Smooth muscle cell (in vitro differentiated cells): ENCODE results near the gene REC114. TPM values are rescaled to one million over a fixed set of nuclear protein-coding genes. Genes with fewer than 3 reads are reported as not detected.

ENCODE experiments used
- DNase-seq: peaks from one replicate; lab custom pipeline; 2025; ENCODE audit not compliant: unreplicated experiment; lab: John Stamatoyannopoulos, UW
- H2AFZ ChIP-seq: fragments of 200-600 bp; sonication (generic); 2 replicates; pipeline ENCODE4 v1.6.0; 2016; ENCODE audit warnings: antibody characterized with exemption, low read depth, mild to moderate bottlenecking
- H3F3A ChIP-seq: fragments of 200-600 bp; sonication (generic); 2 replicates; pipeline ENCODE4 v1.6.0; 2017; ENCODE audit warnings: antibody characterized with exemption, low read depth
- H3K27ac ChIP-seq: fragments of 200-600 bp; sonication (generic); 2 replicates; pipeline ENCODE4 v1.5.1; 2016; ENCODE audit warnings: low read depth, mild to moderate bottlenecking
- H3K27me3 ChIP-seq: fragments of 200-600 bp; sonication (generic); 2 replicates; pipeline ENCODE4 v1.6.1; 2016; ENCODE audit warnings: low read depth, mild to moderate bottlenecking
- H3K36me3 ChIP-seq: fragments of 200-600 bp; sonication (generic); 2 replicates; pipeline ENCODE4 v1.5.1; 2016; ENCODE audit warnings: low read depth
- H3K4me1 ChIP-seq: fragments of 200-600 bp; sonication (generic); 2 replicates; pipeline ENCODE4 v1.5.1; 2016; ENCODE audit warnings: low read depth
- H3K4me2 ChIP-seq: fragments of 200-600 bp; sonication (generic); 2 replicates; pipeline ENCODE4 v1.6.0; 2016; ENCODE audit warnings: mild to moderate bottlenecking
- H3K4me3 ChIP-seq: fragments of 200-600 bp; sonication (generic); 2 replicates; pipeline ENCODE4 v1.5.1; 2016; ENCODE audit warnings: mild to moderate bottlenecking
- H3K79me2 ChIP-seq: fragments of 200-600 bp; sonication (generic); 2 replicates; pipeline ENCODE4 v1.6.0; 2016; ENCODE audit warnings: low read depth, mild to moderate bottlenecking
- H3K9ac ChIP-seq: fragments of 200-600 bp; sonication (generic); 2 replicates; pipeline ENCODE4 v1.6.0; 2016; ENCODE audit warnings: low read depth
- H3K9me3 ChIP-seq: fragments of 200-600 bp; sonication (generic); replicated peaks from 2 replicates; pipeline ENCODE4 v1.5.1; 2016; ENCODE audit warnings: low read depth
- H4K20me1 ChIP-seq: fragments of 200-600 bp; sonication (generic); 2 replicates; pipeline ENCODE4 v1.6.0; 2016; ENCODE audit warnings: low read depth
- CTCF ChIP-seq: fragments of 200-600 bp; sonication (generic); IDR thresholded peaks from 2 replicates; pipeline ENCODE4 v1.5.1; 2017; ENCODE audit warnings: borderline replicate concordance, mild to moderate bottlenecking, antibody characterized with exemption; ENCODE audit not compliant: insufficient read depth, poor library complexity, severe bottlenecking
- WGBS: methylation state at CpG from one replicate; pipeline ENCODE4 v1.1.7; 2016; ENCODE audit warnings: low lambda C conversion rate; 5-methylcytosine and 5-hydroxymethylcytosine counted together
- polyA plus RNA-seq: library from polyadenylated mRNA; unstranded; fragments of >200 nt; fragmentation: Nextera tagmentation; extraction: Ambion mirVana; gene quantifications from 2 replicates; pipeline ENCODE4 v1.2.1, GENCODE V29; 2016
- total RNA-seq: library from RNA; depleted of rRNA; stranded (reverse); fragments of >200 nt; gene quantifications from 2 replicates; pipeline ENCODE4 v1.2.3, GENCODE V29; 2014

The REC114 gene
- total and polyA plus RNA-seq, 2 experiments from 2014 or later: not detected

DNA sequence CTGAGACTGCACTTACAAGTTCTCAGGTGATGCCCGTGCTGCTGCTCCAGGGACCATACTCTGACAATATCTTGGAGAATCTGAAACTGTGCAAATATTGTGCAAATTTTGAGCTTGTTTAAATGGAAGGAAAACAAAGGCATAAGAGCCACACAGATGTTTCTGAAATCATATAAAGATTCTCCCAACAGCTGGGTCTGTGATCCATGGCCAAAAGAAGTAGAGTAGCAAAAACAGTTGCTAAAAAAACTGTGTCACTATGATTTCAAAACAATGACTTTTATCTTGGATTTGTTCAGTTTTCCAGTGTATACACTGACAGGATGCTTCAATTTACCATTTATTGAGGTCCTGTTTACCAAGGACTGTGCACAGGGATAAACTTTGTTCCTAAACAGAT is 164.9 kb downstream of the REC114 start:
- Histone ChIP-seq H2AFZ (no peak overlapping the region), H3K4me2 (no peak overlapping the region), H3K4me3 (no peak overlapping the region), H4K20me1 (peaks cover 100% of the 10 kb centered on the region), H3K9me3 (no peaks in the 10 kb centered on the region), H3K27ac (peak overlapping the region; percentile 76), H3K79me2 (peaks cover 98% of the 10 kb centered on the region), H3K9ac (no peak overlapping the region), H3K4me1 (peaks cover 27% of the 10 kb centered on the region), H3F3A (peaks cover 23% of the 10 kb centered on the region), H3K36me3 (no peaks in the 10 kb centered on the region), H3K27me3 (no peaks in the 10 kb centered on the region)
- no peak for DNase-seq
- WGBS: 90% methylated on average over 1 of the region's 1 CpG
- no peak for TF ChIP-seq CTCF

DNA sequence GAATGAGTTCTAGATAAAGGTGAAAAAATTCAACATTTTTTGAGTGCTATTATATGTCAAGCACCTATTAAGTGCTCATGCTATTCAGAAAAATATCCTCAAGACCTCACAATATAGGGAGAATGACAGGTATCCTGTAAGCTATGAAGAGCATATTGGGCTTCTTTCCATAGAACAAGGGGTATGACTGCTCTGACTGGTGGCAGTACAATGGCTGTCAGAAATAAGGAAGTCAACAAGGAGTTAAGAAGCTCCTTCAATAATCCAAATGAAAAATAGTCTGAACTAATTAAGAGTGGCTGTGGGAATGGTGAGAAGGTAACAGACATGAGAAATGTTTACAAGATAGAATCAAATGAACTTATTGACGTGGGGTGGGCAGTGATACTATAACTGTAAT is 165.5 kb downstream of the REC114 start:
- peak overlapping the region; percentile 76 for H3K27ac ChIP-seq
- no peak overlapping the region for H3K9ac ChIP-seq
- WGBS: 64% methylated on average over 1 of the region's 1 CpG
- no peaks in the 10 kb centered on the region for H3K36me3 ChIP-seq
- no peaks in the 10 kb centered on the region for H3K27me3 ChIP-seq
- peaks cover 100% of the 10 kb centered on the region for H4K20me1 ChIP-seq
- H2AFZ ChIP-seq: no peak overlapping the region
- peaks cover 98% of the 10 kb centered on the region for H3K79me2 ChIP-seq
- no peak for DNase-seq
- peaks cover 23% of the 10 kb centered on the region for H3F3A ChIP-seq
- peak overlapping the region; percentile 61 for H3K4me2 ChIP-seq
- no peak for TF ChIP-seq CTCF
- no peaks in the 10 kb centered on the region for H3K9me3 ChIP-seq
- peaks cover 21% of the 10 kb centered on the region for H3K4me1 ChIP-seq
- no peak overlapping the region for H3K4me3 ChIP-seq

- H2AFZ ChIP-seq: no peak overlapping the region
- H4K20me1 ChIP-seq: peaks cover 100% of the 10 kb centered on the region
- no peaks in the 10 kb centered on the region for H3K27me3 ChIP-seq
- H3K9me3 ChIP-seq: no peaks in the 10 kb centered on the region
- H3K36me3 ChIP-seq: no peaks in the 10 kb centered on the region
- peaks cover 20% of the 10 kb centered on the region for H3F3A ChIP-seq
- DNase-seq: no peak
- no peak overlapping the region for H3K9ac ChIP-seq
- peak overlapping the region; percentile 76 for H3K27ac ChIP-seq
- no peak overlapping the region for H3K4me3 ChIP-seq
- H3K79me2 ChIP-seq: peaks cover 98% of the 10 kb centered on the region
- 33% methylated on average over 2 of the region's 2 CpGs for WGBS
- peaks cover 21% of the 10 kb centered on the region for H3K4me1 ChIP-seq
- no peak for TF ChIP-seq CTCF
- peak overlapping the region; percentile 61 for H3K4me2 ChIP-seq
These were observed 166.0 kb downstream of the REC114 start for GRCh38 chr15:73608941-73609340.

Other genes with a start within 250 kb of the REC114 start
- gene HCN4, start 74.2 kb upstream of the REC114 start, total RNA-seq: not detected in 2 replicates
- 0.07 TPM in 1 of 2 replicates, not detected in the other for gene HCN4, start 74.2 kb upstream of the REC114 start, polyA plus RNA-seq
- 189 and 215 TPM in 2 replicates for gene NPTN, start 190.2 kb downstream of the REC114 start, total RNA-seq
- 153 TPM in 2 replicates for gene NPTN, start 190.2 kb downstream of the REC114 start, polyA plus RNA-seq
- gene CD276, start 241.2 kb downstream of the REC114 start, total RNA-seq: 139 and 144 TPM in 2 replicates
- gene CD276, start 241.2 kb downstream of the REC114 start, polyA plus RNA-seq: 257 and 312 TPM in 2 replicates